ACC112 (cell line): ENCODE results near the gene DLG5.
A peak's percentile ranks its signal among the peaks of the same experiment; 100 is the strongest.
"Not testable (repeated sequence)": the region's sequence is repeated elsewhere in the genome, so short reads cannot be mapped to it uniquely, and the experiment has no call there.

Experiments used
- H2AFZ ChIP-seq: fragments of 200-600 bp; sonication (generic); one replicate; pipeline ENCODE4 v1.6.0; 2017; ENCODE audit warnings: antibody characterized with exemption, low read length; ENCODE audit not compliant: unreplicated experiment
- H3K27ac ChIP-seq: fragments of 200-600 bp; sonication (generic); 2 replicates; pipeline ENCODE4 v1.5.1; 2014; ENCODE audit warnings: low read depth, mild to moderate bottlenecking, antibody characterized with exemption, low read length, moderate library complexity
- H3K27me3 ChIP-seq: fragments of 200-600 bp; sonication (generic); 2 replicates; pipeline ENCODE4 v1.6.1; 2014; ENCODE audit warnings: mild to moderate bottlenecking, antibody characterized with exemption, low read length, moderate library complexity, mixed read lengths; ENCODE audit not compliant: insufficient read depth
- H3K36me3 ChIP-seq: fragments of 200-600 bp; sonication (generic); 2 replicates; pipeline ENCODE4 v1.6.1; 2016; ENCODE audit warnings: mild to moderate bottlenecking, antibody characterized with exemption, low read length, moderate library complexity, mixed read lengths; ENCODE audit not compliant: insufficient read depth
- H3K4me1 ChIP-seq: fragments of 200-600 bp; sonication (generic); one replicate; pipeline ENCODE4 v1.6.1; 2016; ENCODE audit warnings: low read length, mixed read lengths; ENCODE audit not compliant: insufficient read depth, unreplicated experiment, control insufficient read depth
- H3K4me3 ChIP-seq: fragments of 200-600 bp; sonication (generic); 2 replicates; pipeline ENCODE4 v1.5.1; 2014; ENCODE audit warnings: mild to moderate bottlenecking, low read depth, low read length
- H3K79me2 ChIP-seq: fragments of 200-600 bp; sonication (generic); one replicate; pipeline ENCODE4 v1.6.0; 2016; ENCODE audit warnings: low read length; ENCODE audit not compliant: control insufficient read depth, unreplicated experiment, insufficient read depth

Gene DLG5

GRCh38 chr10:77763453-77764430, 162.8 kb downstream of the DLG5 start:
- H2AFZ ChIP-seq = no peak overlapping the region
- peaks cover 5% of the 10 kb centered on the region for H3K4me1 ChIP-seq
- H3K36me3 ChIP-seq = no peaks in the 10 kb centered on the region
- no peaks in the 10 kb centered on the region for H3K79me2 ChIP-seq
- H3K4me3 ChIP-seq = no peak overlapping the region
- no peak overlapping the region for H3K27ac ChIP-seq
- H3K27me3 ChIP-seq = no peaks in the 10 kb centered on the region

- not testable (repeated sequence) for H3K79me2 ChIP-seq, H2AFZ ChIP-seq, H3K36me3 ChIP-seq, H3K4me1 ChIP-seq, H3K27ac ChIP-seq, H3K4me3 ChIP-seq, H3K27me3 ChIP-seq
These were observed 168.1 kb downstream of the DLG5 start for GRCh38 chr10:77758406-77758805.

GRCh38 chr10:77756319-77757232, 170.0 kb downstream of the DLG5 start:
- H3K4me1 ChIP-seq = peaks cover 10% of the 10 kb centered on the region
- peak overlapping the region; percentile 66 for H2AFZ ChIP-seq
- peak overlapping the region; percentile 52 for H3K4me3 ChIP-seq
- no peaks in the 10 kb centered on the region for H3K79me2 ChIP-seq
- no peaks in the 10 kb centered on the region for H3K27me3 ChIP-seq
- no peaks in the 10 kb centered on the region for H3K36me3 ChIP-seq
- peak overlapping the region; percentile 49 for H3K27ac ChIP-seq

DNA sequence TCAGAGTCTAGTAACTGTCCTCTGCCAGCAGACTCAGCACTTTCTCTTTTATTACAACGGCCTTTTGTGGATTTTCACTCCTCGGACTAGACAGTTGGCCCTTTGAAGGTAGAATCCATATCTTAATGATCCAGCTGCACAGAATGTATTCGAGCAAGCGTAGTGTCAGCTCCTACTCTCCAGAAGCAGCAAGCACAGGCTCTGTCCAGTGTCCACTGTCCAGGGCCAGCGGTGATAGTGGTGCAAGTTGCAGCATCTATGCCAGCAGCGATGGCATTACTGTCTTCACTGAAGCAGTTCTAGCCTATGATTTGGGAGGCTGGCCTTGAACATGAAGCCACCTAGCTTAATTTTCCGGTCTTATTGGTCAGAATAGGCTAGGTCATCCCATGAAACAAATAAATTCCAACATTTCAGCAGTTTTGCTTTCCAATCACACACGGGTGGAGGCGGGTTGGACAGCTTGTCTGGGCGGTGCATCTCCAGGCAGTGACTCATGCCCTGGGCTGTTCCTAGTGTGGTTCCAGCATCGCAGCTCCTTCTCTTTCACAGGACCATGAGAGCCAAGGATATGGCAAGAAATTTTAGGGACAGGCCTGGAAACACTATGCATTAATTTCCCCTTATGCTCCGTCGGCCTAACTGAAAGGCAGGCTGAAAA, 180.4 kb downstream of the DLG5 start:
- Histone ChIP-seq H3K4me1 (peaks cover 6% of the 10 kb centered on the region), H3K27me3 (no peaks in the 10 kb centered on the region), H3K36me3 (no peaks in the 10 kb centered on the region), H2AFZ (peak overlapping the region; percentile 48), H3K27ac (no peak overlapping the region), H3K4me3 (no peak overlapping the region), H3K79me2 (no peaks in the 10 kb centered on the region)

- Histone ChIP-seq H3K4me1 (peaks cover 10% of the 10 kb centered on the region), H3K27ac (no peak overlapping the region), H3K36me3 (no peaks in the 10 kb centered on the region), H3K79me2 (no peaks in the 10 kb centered on the region), H3K27me3 (no peaks in the 10 kb centered on the region), H2AFZ (no peak overlapping the region), H3K4me3 (no peak overlapping the region)
These were observed 182.3 kb downstream of the DLG5 start for GRCh38 chr10:77744245-77744644.

- Histone ChIP-seq H3K4me3 (no peak overlapping the region), H2AFZ (no peak overlapping the region), H3K4me1 (peaks cover 31% of the 10 kb centered on the region), H3K79me2 (no peaks in the 10 kb centered on the region), H3K27ac (no peak overlapping the region), H3K27me3 (no peaks in the 10 kb centered on the region), H3K36me3 (no peaks in the 10 kb centered on the region)
These were observed 184.4 kb downstream of the DLG5 start for GRCh38 chr10:77742172-77742571.

GRCh38 chr10:77741746-77742145, 184.8 kb downstream of the DLG5 start:
- Histone ChIP-seq H3K27ac (no peak overlapping the region), H3K4me3 (no peak overlapping the region), H2AFZ (no peak overlapping the region), H3K4me1 (peaks cover 32% of the 10 kb centered on the region), H3K79me2 (no peaks in the 10 kb centered on the region), H3K36me3 (no peaks in the 10 kb centered on the region), H3K27me3 (no peaks in the 10 kb centered on the region)
